Measurements from ENCODE around the gene ABCG1. TPM values are rescaled to one million over a fixed set of nuclear protein-coding genes. Genes with fewer than 3 reads are reported as not detected.

The ABCG1 gene
- polyA plus RNA-seq, 1 donor from 2014 or later, result 14.2 TPM

DNA sequence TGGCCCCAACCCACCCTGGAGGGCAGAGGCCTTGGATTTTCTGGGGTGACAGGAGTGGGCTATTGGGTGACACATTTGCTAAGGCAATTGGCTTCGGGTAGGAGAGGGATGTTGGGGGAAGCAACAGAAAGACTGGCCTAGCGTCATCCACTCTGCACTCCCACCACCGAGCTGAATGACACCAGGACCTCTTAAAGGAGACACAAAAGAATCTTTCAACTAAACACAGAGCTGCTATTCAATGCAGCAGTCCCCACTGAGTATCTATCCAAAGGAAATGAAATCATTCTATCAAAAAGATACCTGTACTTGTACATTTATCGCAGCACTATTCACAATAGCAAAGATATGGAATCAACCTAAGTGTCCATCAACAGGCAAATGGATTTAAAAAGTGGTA is 125.7 kb downstream of the ABCG1 start:
- TF ChIP-seq POLR2AphosphoS5 (IDR thresholded peaks at IDR 0.05) (no peak), EP300 (conservative IDR thresholded peaks at IDR 0.05; ENCODE audit: poor library complexity, severe bottlenecking) (no peak), TAF1 (IDR thresholded peaks at IDR 0.05; ENCODE audit: low read depth) (no peak), EZH2 (IDR thresholded peaks at IDR 0.05; ENCODE audit: borderline replicate concordance, insufficient read depth, low read length, poor library complexity, severe bottlenecking) (no peak), MXI1 (conservative IDR thresholded peaks at IDR 0.05; ENCODE audit: poor library complexity, severe bottlenecking) (no peak), SMC3 (conservative IDR thresholded peaks at IDR 0.05; ENCODE audit: poor library complexity) (no peak), RAD21 (conservative IDR thresholded peaks at IDR 0.05) (no peak)
- TF ChIP-seq, protein P1, sequence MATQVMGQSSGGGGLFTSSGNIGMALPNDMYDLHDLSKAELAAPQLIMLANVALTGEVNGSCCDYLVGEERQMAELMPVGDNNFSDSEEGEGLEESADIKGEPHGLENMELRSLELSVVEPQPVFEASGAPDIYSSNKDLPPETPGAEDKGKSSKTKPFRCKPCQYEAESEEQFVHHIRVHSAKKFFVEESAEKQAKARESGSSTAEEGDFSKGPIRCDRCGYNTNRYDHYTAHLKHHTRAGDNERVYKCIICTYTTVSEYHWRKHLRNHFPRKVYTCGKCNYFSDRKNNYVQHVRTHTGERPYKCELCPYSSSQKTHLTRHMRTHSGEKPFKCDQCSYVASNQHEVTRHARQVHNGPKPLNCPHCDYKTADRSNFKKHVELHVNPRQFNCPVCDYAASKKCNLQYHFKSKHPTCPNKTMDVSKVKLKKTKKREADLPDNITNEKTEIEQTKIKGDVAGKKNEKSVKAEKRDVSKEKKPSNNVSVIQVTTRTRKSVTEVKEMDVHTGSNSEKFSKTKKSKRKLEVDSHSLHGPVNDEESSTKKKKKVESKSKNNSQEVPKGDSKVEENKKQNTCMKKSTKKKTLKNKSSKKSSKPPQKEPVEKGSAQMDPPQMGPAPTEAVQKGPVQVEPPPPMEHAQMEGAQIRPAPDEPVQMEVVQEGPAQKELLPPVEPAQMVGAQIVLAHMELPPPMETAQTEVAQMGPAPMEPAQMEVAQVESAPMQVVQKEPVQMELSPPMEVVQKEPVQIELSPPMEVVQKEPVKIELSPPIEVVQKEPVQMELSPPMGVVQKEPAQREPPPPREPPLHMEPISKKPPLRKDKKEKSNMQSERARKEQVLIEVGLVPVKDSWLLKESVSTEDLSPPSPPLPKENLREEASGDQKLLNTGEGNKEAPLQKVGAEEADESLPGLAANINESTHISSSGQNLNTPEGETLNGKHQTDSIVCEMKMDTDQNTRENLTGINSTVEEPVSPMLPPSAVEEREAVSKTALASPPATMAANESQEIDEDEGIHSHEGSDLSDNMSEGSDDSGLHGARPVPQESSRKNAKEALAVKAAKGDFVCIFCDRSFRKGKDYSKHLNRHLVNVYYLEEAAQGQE (IDR thresholded peaks at IDR 0.05; ENCODE audit: borderline replicate concordance), result no peak
- TF ChIP-seq, protein P2, sequence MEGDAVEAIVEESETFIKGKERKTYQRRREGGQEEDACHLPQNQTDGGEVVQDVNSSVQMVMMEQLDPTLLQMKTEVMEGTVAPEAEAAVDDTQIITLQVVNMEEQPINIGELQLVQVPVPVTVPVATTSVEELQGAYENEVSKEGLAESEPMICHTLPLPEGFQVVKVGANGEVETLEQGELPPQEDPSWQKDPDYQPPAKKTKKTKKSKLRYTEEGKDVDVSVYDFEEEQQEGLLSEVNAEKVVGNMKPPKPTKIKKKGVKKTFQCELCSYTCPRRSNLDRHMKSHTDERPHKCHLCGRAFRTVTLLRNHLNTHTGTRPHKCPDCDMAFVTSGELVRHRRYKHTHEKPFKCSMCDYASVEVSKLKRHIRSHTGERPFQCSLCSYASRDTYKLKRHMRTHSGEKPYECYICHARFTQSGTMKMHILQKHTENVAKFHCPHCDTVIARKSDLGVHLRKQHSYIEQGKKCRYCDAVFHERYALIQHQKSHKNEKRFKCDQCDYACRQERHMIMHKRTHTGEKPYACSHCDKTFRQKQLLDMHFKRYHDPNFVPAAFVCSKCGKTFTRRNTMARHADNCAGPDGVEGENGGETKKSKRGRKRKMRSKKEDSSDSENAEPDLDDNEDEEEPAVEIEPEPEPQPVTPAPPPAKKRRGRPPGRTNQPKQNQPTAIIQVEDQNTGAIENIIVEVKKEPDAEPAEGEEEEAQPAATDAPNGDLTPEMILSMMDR (IDR thresholded peaks at IDR 0.05; ENCODE audit: poor library complexity, severe bottlenecking), result no peak

DNA sequence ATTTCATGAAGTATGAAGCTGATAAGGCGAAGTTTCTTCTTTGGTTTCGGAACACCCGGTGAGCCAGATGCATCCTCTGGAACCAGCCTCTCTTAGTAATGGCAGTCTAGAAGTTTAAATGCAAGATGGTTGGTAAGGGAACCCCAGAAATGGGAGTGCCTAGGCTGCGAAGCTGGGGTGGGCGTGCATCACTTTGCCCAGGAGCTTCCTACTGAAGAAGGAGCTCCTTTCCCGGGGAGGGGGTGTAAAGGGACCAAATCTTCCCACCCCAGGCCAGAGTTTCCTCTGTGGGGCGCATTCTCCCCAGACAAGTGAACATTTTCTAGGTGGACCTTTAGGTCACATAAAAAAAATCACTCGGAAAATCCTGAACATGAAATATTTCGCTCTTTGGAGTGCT is 127.5 kb downstream of the ABCG1 start:
- no peaks in the 10 kb centered on the region for H3K9me3 ChIP-seq (ENCODE audit: low read length)
- no peak overlapping the region for H3K27ac ChIP-seq (ENCODE audit: low read length)
- H3K9me2 ChIP-seq (ENCODE audit: insufficient read depth, low read length), result no peaks in the 10 kb centered on the region
- H3F3A ChIP-seq (ENCODE audit: insufficient read depth, low read length, poor library complexity, severe bottlenecking), result no peaks in the 10 kb centered on the region
- H3K36me3 ChIP-seq (ENCODE audit: insufficient read depth, low read length), result no peaks in the 10 kb centered on the region
- TF ChIP-seq, protein P1 (IDR thresholded peaks at IDR 0.05; ENCODE audit: borderline replicate concordance), result no peak
- no peak for TF ChIP-seq POLR2AphosphoS5 (IDR thresholded peaks at IDR 0.05)
- no peak for TF ChIP-seq MXI1 (conservative IDR thresholded peaks at IDR 0.05; ENCODE audit: poor library complexity, severe bottlenecking)
- TF ChIP-seq, protein P2 (IDR thresholded peaks at IDR 0.05; ENCODE audit: poor library complexity, severe bottlenecking), result no peak
- TF ChIP-seq TAF1 (IDR thresholded peaks at IDR 0.05; ENCODE audit: low read depth), result no peak
- TF ChIP-seq RAD21 (conservative IDR thresholded peaks at IDR 0.05), result no peak
- no peak for TF ChIP-seq SMC3 (conservative IDR thresholded peaks at IDR 0.05; ENCODE audit: poor library complexity)
- TF ChIP-seq EP300 (conservative IDR thresholded peaks at IDR 0.05; ENCODE audit: poor library complexity, severe bottlenecking), result no peak
- TF ChIP-seq EZH2 (IDR thresholded peaks at IDR 0.05; ENCODE audit: borderline replicate concordance, insufficient read depth, low read length, poor library complexity, severe bottlenecking), result no peak
- no peaks in the 10 kb centered on the region for H3K27me3 ChIP-seq (ENCODE audit: insufficient read depth, low read depth, low read length)
- H3K4me3 ChIP-seq (ENCODE audit: low read length), result no peak overlapping the region
- no peak overlapping the region for H3K4me2 ChIP-seq (ENCODE audit: low read length)
- H2AFZ ChIP-seq (ENCODE audit: low read depth, low read length), result no peak overlapping the region
- no peaks in the 10 kb centered on the region for H4K20me1 ChIP-seq (ENCODE audit: insufficient read depth)
- no peak overlapping the region for H3K9ac ChIP-seq (ENCODE audit: low read length)
- no peaks in the 10 kb centered on the region for H3K79me2 ChIP-seq (replicated peaks; ENCODE audit: insufficient read depth, low read length)

More for the DNA sequence above, 125.7 kb downstream of the ABCG1 start:
- no peak overlapping the region for H3K4me3 ChIP-seq (ENCODE audit: low read length)
- H3K27ac ChIP-seq (ENCODE audit: low read length), result no peak overlapping the region
- H3K9me3 ChIP-seq (ENCODE audit: low read length), result no peaks in the 10 kb centered on the region
- no peaks in the 10 kb centered on the region for H4K20me1 ChIP-seq (ENCODE audit: insufficient read depth)
- H3K9me2 ChIP-seq (ENCODE audit: insufficient read depth, low read length), result no peaks in the 10 kb centered on the region
- no peak overlapping the region for H2AFZ ChIP-seq (ENCODE audit: low read depth, low read length)
- no peak overlapping the region for H3K9ac ChIP-seq (ENCODE audit: low read length)
- no peaks in the 10 kb centered on the region for H3K27me3 ChIP-seq (ENCODE audit: insufficient read depth, low read depth, low read length)
- no peaks in the 10 kb centered on the region for H3K36me3 ChIP-seq (ENCODE audit: insufficient read depth, low read length)
- H3K4me2 ChIP-seq (ENCODE audit: low read length), result no peak overlapping the region
- no peaks in the 10 kb centered on the region for H3F3A ChIP-seq (ENCODE audit: insufficient read depth, low read length, poor library complexity, severe bottlenecking)
- H3K79me2 ChIP-seq (replicated peaks; ENCODE audit: insufficient read depth, low read length), result no peaks in the 10 kb centered on the region
